Vagina (tissue), 2 donors: Measurements from ENCODE around the gene ANAPC2.

Experiments
- CTCF ChIP-seq, 3 experiments: fragments of 450-650 bp in 2 of 3; fragments of 200-600 bp in 1 of 3; sonication (generic) in 1 of 3; IDR thresholded peaks; one replicate each; pipeline ENCODE4 v1.5.1; 2017 to 2019; ENCODE audit warnings: antibody characterized with exemption in 3 of 3, mild to moderate bottlenecking in 2 of 3, moderate library complexity in 2 of 3
- POLR2AphosphoS5 ChIP-seq, 2 donors: sonication (generic); formaldehyde crosslinking; IDR thresholded peaks; one replicate each; pipeline ENCODE4 v1.9.0; 2017; ENCODE audit warnings: antibody characterized with exemption in 2 of 2, mild to moderate bottlenecking in 2 of 2, low read depth in 1 of 2; ENCODE audit not compliant: insufficient read depth in 1 of 2

- no peak for TF ChIP-seq CTCF (IDR thresholded peaks at IDR 0.05)
- TF ChIP-seq POLR2AphosphoS5 (IDR thresholded peaks at IDR 0.05; ENCODE audit: insufficient read depth in 1 of 2, low read depth in 1 of 2): no peak
Observed at GRCh38 chr9:137204731-137205125, 16.4 kb upstream of the ANAPC2 start.
